ENCODE measurements around the gene SH3BP2.

SH3BP2 gene

DNA sequence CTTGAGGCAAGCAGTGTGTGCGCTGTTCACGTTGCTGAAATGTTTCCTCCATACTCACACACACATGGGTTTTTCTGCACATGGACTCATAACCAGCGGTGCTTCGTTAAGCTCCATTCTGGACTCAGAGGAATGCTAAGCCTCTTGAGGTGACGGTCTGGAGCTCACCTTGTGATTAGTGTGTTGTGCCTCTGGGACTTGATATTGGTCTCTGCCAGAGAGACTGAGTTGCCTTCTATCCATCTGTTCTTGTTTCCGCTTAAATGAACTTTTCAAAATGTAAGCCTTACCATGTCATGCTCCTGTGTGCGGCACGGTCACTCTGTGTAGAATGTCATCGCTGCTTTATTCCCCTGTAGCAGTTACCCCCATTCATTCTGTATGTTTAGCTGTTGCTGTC is 93.3 kb downstream of the SH3BP2 start:
- DNase-seq (ENCODE audit: low read depth), result no peak
- no peak overlapping the region for H3K4me3 ChIP-seq (ENCODE audit: low read depth, low read length)
- TF ChIP-seq POLR2A (IDR thresholded peaks at IDR 0.05; ENCODE audit: extremely low read depth, insufficient read length), result no peak
- TF ChIP-seq, protein P1, sequence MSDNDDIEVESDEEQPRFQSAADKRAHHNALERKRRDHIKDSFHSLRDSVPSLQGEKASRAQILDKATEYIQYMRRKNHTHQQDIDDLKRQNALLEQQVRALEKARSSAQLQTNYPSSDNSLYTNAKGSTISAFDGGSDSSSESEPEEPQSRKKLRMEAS (IDR thresholded peaks at IDR 0.05; ENCODE audit: low read depth, low read length), result no peak
- TF ChIP-seq, protein P2, sequence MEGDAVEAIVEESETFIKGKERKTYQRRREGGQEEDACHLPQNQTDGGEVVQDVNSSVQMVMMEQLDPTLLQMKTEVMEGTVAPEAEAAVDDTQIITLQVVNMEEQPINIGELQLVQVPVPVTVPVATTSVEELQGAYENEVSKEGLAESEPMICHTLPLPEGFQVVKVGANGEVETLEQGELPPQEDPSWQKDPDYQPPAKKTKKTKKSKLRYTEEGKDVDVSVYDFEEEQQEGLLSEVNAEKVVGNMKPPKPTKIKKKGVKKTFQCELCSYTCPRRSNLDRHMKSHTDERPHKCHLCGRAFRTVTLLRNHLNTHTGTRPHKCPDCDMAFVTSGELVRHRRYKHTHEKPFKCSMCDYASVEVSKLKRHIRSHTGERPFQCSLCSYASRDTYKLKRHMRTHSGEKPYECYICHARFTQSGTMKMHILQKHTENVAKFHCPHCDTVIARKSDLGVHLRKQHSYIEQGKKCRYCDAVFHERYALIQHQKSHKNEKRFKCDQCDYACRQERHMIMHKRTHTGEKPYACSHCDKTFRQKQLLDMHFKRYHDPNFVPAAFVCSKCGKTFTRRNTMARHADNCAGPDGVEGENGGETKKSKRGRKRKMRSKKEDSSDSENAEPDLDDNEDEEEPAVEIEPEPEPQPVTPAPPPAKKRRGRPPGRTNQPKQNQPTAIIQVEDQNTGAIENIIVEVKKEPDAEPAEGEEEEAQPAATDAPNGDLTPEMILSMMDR (IDR thresholded peaks at IDR 0.05; ENCODE audit: low read depth, low read length), result no peak
- TF ChIP-seq MYC (IDR thresholded peaks at IDR 0.05; ENCODE audit: low read depth, low read length), result no peak

DNA sequence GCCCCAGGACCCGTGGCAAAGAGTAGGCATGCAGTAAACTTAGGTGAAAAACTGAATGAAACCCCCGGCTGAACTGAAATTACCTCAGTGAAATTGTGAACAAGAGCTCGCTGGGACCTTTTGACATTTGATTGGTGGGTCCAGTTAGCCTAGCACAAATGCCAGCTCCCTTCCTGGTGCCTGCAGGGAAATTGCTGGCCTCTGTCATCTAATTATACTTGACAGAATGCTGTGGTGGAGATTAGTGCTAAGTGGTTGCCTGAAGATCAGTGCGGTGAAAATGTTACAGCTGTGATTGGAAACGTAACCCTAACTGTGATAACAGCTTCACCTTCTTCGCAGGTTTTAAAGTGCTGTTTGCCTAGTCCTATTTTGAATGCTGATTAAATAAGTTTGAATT is 93.7 kb downstream of the SH3BP2 start:
- no peak overlapping the region for H3K4me3 ChIP-seq (ENCODE audit: low read depth, low read length)
- DNase-seq (ENCODE audit: low read depth), result no peak
- no peak for TF ChIP-seq MYC (IDR thresholded peaks at IDR 0.05; ENCODE audit: low read depth, low read length)

DNA sequence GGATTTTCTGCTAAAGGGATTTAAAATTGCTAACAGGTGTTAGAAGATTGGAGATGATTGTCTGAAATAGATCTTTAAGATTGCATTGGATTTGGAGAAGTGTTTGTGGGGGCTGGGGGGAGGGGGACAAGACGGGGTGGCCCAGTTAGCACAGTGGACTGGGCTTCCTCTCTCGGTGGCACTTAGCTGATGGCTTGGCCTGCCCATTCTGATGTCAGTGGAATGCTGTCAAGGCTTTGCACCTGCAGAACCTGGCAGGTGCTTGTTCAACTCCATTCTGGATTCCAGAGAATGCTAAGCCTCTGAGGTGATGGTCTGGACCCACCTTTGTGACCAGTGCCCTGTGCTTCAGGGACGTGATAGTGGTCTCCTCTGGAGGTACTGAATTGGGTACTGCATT is 94.5 kb downstream of the SH3BP2 start:
- no peak overlapping the region for H3K4me3 ChIP-seq (ENCODE audit: low read depth, low read length)
- DNase-seq (ENCODE audit: low read depth), result no peak
- TF ChIP-seq MYC (IDR thresholded peaks at IDR 0.05; ENCODE audit: low read depth, low read length) (no peak), POLR2A (IDR thresholded peaks at IDR 0.05; ENCODE audit: extremely low read depth, insufficient read length) (no peak)
- TF ChIP-seq, protein P2 (IDR thresholded peaks at IDR 0.05; ENCODE audit: low read depth, low read length), result no peak
- TF ChIP-seq, protein P1 (IDR thresholded peaks at IDR 0.05; ENCODE audit: low read depth, low read length), result no peak

DNA sequence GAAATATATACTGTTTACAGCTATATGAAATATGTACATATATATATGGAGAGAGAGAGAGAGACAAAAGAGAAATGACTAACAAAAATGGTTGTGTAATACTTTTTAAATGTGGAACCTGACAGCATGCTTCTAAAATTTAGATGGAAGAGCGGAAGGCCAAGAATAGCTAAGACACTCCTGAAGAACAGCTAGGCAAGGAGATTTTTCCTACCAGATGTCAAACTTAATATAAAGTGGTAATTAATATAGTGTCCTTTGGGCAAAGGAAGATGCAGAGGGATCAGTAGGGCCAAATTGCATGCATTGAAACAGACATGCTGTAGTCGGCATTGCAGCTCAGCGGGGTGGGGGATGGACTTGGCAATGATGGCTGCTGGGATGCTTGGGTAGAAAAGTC is 96.0 kb downstream of the SH3BP2 start:
- TF ChIP-seq, protein P1 (IDR thresholded peaks at IDR 0.05; ENCODE audit: low read depth, low read length), result no peak
- TF ChIP-seq POLR2A (IDR thresholded peaks at IDR 0.05; ENCODE audit: extremely low read depth, insufficient read length) (no peak), MYC (IDR thresholded peaks at IDR 0.05; ENCODE audit: low read depth, low read length) (no peak)
- TF ChIP-seq, protein P2 (IDR thresholded peaks at IDR 0.05; ENCODE audit: low read depth, low read length), result no peak
- H3K4me3 ChIP-seq (ENCODE audit: low read depth, low read length), result no peak overlapping the region
- no peak for DNase-seq (ENCODE audit: low read depth)

Data from NB4 (cell line).